GM23338 (cell line): ENCODE results near the gene GAK. TPM values are rescaled to one million over a fixed set of nuclear protein-coding genes. Genes with fewer than 3 reads are reported as not detected.

Experiments
- ATAC-seq: fragments of 200-7000 bp; cut with Tn5 transposase; 3 replicates; pipeline ENCODE4 v1.9.1; 2020
- DNase-seq: peaks from one replicate; pipeline ENCODE4 v3.0.0-alpha.2; 2015; ENCODE audit warnings: low spot score
- H2AFZ ChIP-seq: fragments of 200-600 bp; sonication (generic); 2 replicates; pipeline ENCODE4 v1.8.0; 2016; ENCODE audit warnings: antibody characterized with exemption, mild to moderate bottlenecking, moderate library complexity
- H3F3A ChIP-seq: fragments of 200-600 bp; sonication (generic); replicated peaks from 2 replicates; pipeline ENCODE4 v1.8.0; 2017; ENCODE audit warnings: antibody characterized with exemption, mixed run types, low read depth
- H3K27ac ChIP-seq: fragments of 200-600 bp; sonication (generic); 2 replicates; pipeline ENCODE4 v1.6.1; 2016; ENCODE audit warnings: low read depth
- H3K27me3 ChIP-seq: fragments of 200-600 bp; sonication (generic); 2 replicates; pipeline ENCODE4 v1.8.0; 2016; ENCODE audit warnings: mild to moderate bottlenecking, mixed run types, moderate library complexity; ENCODE audit not compliant: insufficient read depth
- H3K36me3 ChIP-seq: fragments of 200-600 bp; sonication (generic); 2 replicates; pipeline ENCODE4 v1.8.0; 2016; ENCODE audit warnings: mild to moderate bottlenecking; ENCODE audit not compliant: insufficient read depth
- H3K4me1 ChIP-seq: fragments of 200-600 bp; sonication (generic); 2 replicates; pipeline ENCODE4 v1.8.0; 2016; ENCODE audit warnings: mild to moderate bottlenecking, moderate library complexity; ENCODE audit not compliant: insufficient read depth
- H3K4me2 ChIP-seq: fragments of 200-600 bp; sonication (generic); 2 replicates; pipeline ENCODE4 v1.7.1; 2017; ENCODE audit warnings: mixed run types
- H3K4me3 ChIP-seq: fragments of 200-600 bp; sonication (generic); 2 replicates; pipeline ENCODE4 v1.6.1; 2016; ENCODE audit warnings: mixed run types
- H3K79me2 ChIP-seq: fragments of 200-600 bp; sonication (generic); replicated peaks from 2 replicates; pipeline ENCODE4 v1.8.0; 2017; ENCODE audit warnings: mild to moderate bottlenecking; ENCODE audit not compliant: insufficient read depth
- H3K9me2 ChIP-seq: fragments of 200-600 bp; sonication (generic); 2 replicates; pipeline ENCODE4 v1.8.0; 2017; ENCODE audit not compliant: insufficient read depth
- H4K20me1 ChIP-seq: fragments of 200-600 bp; sonication (generic); replicated peaks from 2 replicates; pipeline ENCODE4 v1.8.0; 2017; ENCODE audit warnings: mild to moderate bottlenecking; ENCODE audit not compliant: insufficient read depth
- H3K27ac Mint-ChIP-seq: 2 replicates; pipeline ENCODE4 v1.8.0; 2020; ENCODE audit warnings: inconsistent platforms, mild to moderate bottlenecking, moderate library complexity, mixed read lengths
- H3K27me3 Mint-ChIP-seq: 3 replicates; pipeline ENCODE4 v1.8.0; 2022; ENCODE audit warnings: low read depth, mild to moderate bottlenecking, moderate library complexity, mixed read lengths, inconsistent platforms; ENCODE audit not compliant: insufficient read depth, poor library complexity
- H3K36me3 Mint-ChIP-seq: 3 replicates; pipeline ENCODE4 v1.8.0; 2021; ENCODE audit warnings: low read depth, mild to moderate bottlenecking, inconsistent platforms, moderate library complexity, mixed read lengths
- H3K4me1 Mint-ChIP-seq: 3 replicates; pipeline ENCODE4 v1.8.0; 2020; ENCODE audit warnings: mild to moderate bottlenecking, inconsistent platforms, mixed read lengths
- H3K4me3 Mint-ChIP-seq: 3 replicates; pipeline ENCODE4 v1.8.0; 2021; ENCODE audit warnings: moderate library complexity, mild to moderate bottlenecking, inconsistent platforms, mixed read lengths
- H3K9me3 Mint-ChIP-seq: 3 replicates; pipeline ENCODE4 v1.8.0; 2020; ENCODE audit warnings: moderate library complexity, mild to moderate bottlenecking, inconsistent platforms, mixed read lengths
- CREB1 ChIP-seq: fragments of 250-450 bp; sonication (Bioruptor Pico); IDR thresholded peaks from 2 replicates; pipeline ENCODE4 v1.5.0; 2020; ENCODE audit warnings: low read depth, mild to moderate bottlenecking, moderate library complexity
- EZH2 ChIP-seq: fragments of 200-600 bp; sonication (generic); IDR thresholded peaks from one replicate; pipeline ENCODE4 v1.8.0; 2017; ENCODE audit warnings: antibody characterized with exemption, mild to moderate bottlenecking, low read depth; ENCODE audit not compliant: unreplicated experiment
- JUNB ChIP-seq: IDR thresholded peaks from one replicate; pipeline ENCODE4 v1.6.1; 2016; ENCODE audit warnings: antibody characterized with exemption; ENCODE audit not compliant: unreplicated experiment
- POLR2AphosphoS5 ChIP-seq: IDR thresholded peaks from 2 replicates; pipeline ENCODE4 v1.6.1; 2016; ENCODE audit warnings: antibody characterized with exemption, low read depth
- STAT1 ChIP-seq: IDR thresholded peaks from one replicate; pipeline ENCODE4 v1.6.1; 2016; ENCODE audit warnings: antibody characterized with exemption; ENCODE audit not compliant: unreplicated experiment
- ZNF114 ChIP-seq: fragments of 250-450 bp; sonication (Bioruptor Pico); IDR thresholded peaks from 2 replicates; pipeline ENCODE4 v1.5.0; 2020; ENCODE audit warnings: mild to moderate bottlenecking, moderate library complexity
- ZNF331 ChIP-seq: fragments of 250-450 bp; sonication (Bioruptor Pico); IDR thresholded peaks from 2 replicates; pipeline ENCODE4 v1.5.0; 2020; ENCODE audit warnings: low read depth, mild to moderate bottlenecking, moderate library complexity
- polyA plus RNA-seq: library from polyadenylated mRNA; unstranded; fragments of >200 nt; fragmentation: Nextera tagmentation; extraction: Ambion mirVana; gene quantifications from 2 replicates; pipeline ENCODE4 v1.2.1, GENCODE V29; 2016
- total RNA-seq: library from RNA; depleted of rRNA; stranded (reverse); fragments of >200 nt; shearing (Covaris generic); gene quantifications from 2 replicates; pipeline ENCODE4 v1.2.3, GENCODE V29; 2014
- TF ChIP-seq, protein P1 (sequence below): fragments of 250-450 bp; sonication (Bioruptor Pico); IDR thresholded peaks from 2 replicates; pipeline ENCODE4 v1.5.0; 2020; ENCODE audit warnings: mild to moderate bottlenecking, moderate library complexity
- TF ChIP-seq, protein P2 (sequence below): IDR thresholded peaks from 2 replicates; pipeline ENCODE4 v1.6.1; 2016; ENCODE audit warnings: antibody characterized with exemption
- TF ChIP-seq, protein P3 (sequence below): IDR thresholded peaks from one replicate; pipeline ENCODE4 v1.6.1; 2018; ENCODE audit warnings: antibody characterized with exemption; ENCODE audit not compliant: unreplicated experiment
- TF ChIP-seq, protein P4 (sequence below), 2 experiments: fragments of 200-600 bp in 1 of 2; sonication (generic) in 1 of 2; conservative IDR thresholded peaks; 2 replicates each; pipeline versions ENCODE4 v1.5.1 to v1.6.1; 2016 to 2017; ENCODE audit warnings: antibody characterized with exemption in 2 of 2, low read depth in 2 of 2, mild to moderate bottlenecking in 2 of 2, moderate library complexity in 1 of 2

The GAK gene
- total and polyA plus RNA-seq, 2 experiments from 2014 or later: 48.5 to 124 TPM

DNA sequence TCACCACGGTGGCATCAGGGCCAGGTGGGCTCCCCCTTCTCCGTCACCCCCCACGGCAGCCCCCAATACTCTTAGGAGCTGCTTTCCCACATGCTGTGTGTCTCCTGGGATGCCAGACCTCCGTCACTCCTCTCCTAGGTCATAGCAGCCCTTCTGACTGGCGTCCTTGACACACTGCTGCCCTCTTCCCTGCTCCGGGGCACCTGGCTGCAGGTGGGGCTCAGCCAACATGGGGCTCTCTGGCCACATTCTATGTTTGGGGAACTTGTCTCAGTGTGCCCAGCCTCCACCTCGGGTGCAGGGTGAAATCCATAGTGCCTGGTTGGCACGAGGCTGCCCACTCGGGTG lies 14.0 kb upstream of the GAK start:
- Histone ChIP-seq H3K79me2 (no peaks in the 10 kb centered on the region), H3K27ac (no peak overlapping the region), H4K20me1 (no peaks in the 10 kb centered on the region), H3K9me2 (no peaks in the 10 kb centered on the region), H3F3A (no peaks in the 10 kb centered on the region), H3K4me1 (0 out of 2 replicates have a peak, but pooled peaks cover 4% of the 10 kb centered on the region), H2AFZ (no peak overlapping the region), H3K4me2 (no peak overlapping the region), H3K36me3 (no peaks in the 10 kb centered on the region), H3K4me3 (no peak overlapping the region), H3K27me3 (no peaks in the 10 kb centered on the region)
- Mint-ChIP-seq H3K9me3 (no peaks in the 10 kb centered on the region), H3K36me3 (no peaks in the 10 kb centered on the region), H3K27me3 (peaks cover 8% of the 10 kb centered on the region), H3K27ac (no peak overlapping the region), H3K4me3 (peak overlapping the region; percentile 52; the same call in 2 of the 3 replicates), H3K4me1 (peaks cover 16% of the 10 kb centered on the region)
- no peak; the same call in 2 of the 3 replicates for ATAC-seq
- no peak for DNase-seq
- TF ChIP-seq POLR2AphosphoS5: no peak
- TF ChIP-seq JUNB: no peak
- TF ChIP-seq CREB1 (CRISPR knock-in tag): no peak
- TF ChIP-seq ZNF331 (CRISPR knock-in tag): no peak
- TF ChIP-seq, protein P1, sequence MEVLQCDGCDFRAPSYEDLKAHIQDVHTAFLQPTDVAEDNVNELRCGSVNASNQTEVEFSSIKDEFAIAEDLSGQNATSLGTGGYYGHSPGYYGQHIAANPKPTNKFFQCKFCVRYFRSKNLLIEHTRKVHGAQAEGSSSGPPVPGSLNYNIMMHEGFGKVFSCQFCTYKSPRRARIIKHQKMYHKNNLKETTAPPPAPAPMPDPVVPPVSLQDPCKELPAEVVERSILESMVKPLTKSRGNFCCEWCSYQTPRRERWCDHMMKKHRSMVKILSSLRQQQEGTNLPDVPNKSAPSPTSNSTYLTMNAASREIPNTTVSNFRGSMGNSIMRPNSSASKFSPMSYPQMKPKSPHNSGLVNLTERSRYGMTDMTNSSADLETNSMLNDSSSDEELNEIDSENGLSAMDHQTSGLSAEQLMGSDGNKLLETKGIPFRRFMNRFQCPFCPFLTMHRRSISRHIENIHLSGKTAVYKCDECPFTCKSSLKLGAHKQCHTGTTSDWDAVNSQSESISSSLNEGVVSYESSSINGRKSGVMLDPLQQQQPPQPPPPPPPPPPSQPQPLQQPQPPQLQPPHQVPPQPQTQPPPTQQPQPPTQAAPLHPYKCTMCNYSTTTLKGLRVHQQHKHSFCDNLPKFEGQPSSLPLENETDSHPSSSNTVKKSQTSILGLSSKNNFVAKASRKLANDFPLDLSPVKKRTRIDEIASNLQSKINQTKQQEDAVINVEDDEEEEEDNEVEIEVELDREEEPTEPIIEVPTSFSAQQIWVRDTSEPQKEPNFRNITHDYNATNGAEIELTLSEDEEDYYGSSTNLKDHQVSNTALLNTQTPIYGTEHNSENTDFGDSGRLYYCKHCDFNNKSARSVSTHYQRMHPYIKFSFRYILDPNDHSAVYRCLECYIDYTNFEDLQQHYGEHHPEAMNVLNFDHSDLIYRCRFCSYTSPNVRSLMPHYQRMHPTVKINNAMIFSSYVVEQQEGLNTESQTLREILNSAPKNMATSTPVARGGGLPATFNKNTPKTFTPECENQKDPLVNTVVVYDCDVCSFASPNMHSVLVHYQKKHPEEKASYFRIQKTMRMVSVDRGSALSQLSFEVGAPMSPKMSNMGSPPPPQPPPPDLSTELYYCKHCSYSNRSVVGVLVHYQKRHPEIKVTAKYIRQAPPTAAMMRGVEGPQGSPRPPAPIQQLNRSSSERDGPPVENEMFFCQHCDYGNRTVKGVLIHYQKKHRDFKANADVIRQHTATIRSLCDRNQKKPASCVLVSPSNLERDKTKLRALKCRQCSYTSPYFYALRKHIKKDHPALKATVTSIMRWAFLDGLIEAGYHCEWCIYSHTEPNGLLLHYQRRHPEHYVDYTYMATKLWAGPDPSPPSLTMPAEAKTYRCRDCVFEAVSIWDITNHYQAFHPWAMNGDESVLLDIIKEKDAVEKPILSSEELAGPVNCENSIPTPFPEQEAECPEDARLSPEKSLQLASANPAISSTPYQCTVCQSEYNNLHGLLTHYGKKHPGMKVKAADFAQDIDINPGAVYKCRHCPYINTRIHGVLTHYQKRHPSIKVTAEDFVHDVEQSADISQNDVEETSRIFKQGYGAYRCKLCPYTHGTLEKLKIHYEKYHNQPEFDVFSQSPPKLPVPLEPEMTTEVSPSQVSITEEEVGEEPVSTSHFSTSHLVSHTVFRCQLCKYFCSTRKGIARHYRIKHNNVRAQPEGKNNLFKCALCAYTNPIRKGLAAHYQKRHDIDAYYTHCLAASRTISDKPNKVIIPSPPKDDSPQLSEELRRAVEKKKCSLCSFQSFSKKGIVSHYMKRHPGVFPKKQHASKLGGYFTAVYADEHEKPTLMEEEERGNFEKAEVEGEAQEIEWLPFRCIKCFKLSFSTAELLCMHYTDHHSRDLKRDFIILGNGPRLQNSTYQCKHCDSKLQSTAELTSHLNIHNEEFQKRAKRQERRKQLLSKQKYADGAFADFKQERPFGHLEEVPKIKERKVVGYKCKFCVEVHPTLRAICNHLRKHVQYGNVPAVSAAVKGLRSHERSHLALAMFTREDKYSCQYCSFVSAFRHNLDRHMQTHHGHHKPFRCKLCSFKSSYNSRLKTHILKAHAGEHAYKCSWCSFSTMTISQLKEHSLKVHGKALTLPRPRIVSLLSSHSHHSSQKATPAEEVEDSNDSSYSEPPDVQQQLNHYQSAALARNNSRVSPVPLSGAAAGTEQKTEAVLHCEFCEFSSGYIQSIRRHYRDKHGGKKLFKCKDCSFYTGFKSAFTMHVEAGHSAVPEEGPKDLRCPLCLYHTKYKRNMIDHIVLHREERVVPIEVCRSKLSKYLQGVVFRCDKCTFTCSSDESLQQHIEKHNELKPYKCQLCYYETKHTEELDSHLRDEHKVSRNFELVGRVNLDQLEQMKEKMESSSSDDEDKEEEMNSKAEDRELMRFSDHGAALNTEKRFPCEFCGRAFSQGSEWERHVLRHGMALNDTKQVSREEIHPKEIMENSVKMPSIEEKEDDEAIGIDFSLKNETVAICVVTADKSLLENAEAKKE (CRISPR knock-in tag): no peak
- TF ChIP-seq STAT1: no peak
- TF ChIP-seq, protein P2, sequence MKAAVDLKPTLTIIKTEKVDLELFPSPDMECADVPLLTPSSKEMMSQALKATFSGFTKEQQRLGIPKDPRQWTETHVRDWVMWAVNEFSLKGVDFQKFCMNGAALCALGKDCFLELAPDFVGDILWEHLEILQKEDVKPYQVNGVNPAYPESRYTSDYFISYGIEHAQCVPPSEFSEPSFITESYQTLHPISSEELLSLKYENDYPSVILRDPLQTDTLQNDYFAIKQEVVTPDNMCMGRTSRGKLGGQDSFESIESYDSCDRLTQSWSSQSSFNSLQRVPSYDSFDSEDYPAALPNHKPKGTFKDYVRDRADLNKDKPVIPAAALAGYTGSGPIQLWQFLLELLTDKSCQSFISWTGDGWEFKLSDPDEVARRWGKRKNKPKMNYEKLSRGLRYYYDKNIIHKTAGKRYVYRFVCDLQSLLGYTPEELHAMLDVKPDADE: no peak
- no peak for TF ChIP-seq ZNF114 (CRISPR knock-in tag)
- TF ChIP-seq, protein P3, sequence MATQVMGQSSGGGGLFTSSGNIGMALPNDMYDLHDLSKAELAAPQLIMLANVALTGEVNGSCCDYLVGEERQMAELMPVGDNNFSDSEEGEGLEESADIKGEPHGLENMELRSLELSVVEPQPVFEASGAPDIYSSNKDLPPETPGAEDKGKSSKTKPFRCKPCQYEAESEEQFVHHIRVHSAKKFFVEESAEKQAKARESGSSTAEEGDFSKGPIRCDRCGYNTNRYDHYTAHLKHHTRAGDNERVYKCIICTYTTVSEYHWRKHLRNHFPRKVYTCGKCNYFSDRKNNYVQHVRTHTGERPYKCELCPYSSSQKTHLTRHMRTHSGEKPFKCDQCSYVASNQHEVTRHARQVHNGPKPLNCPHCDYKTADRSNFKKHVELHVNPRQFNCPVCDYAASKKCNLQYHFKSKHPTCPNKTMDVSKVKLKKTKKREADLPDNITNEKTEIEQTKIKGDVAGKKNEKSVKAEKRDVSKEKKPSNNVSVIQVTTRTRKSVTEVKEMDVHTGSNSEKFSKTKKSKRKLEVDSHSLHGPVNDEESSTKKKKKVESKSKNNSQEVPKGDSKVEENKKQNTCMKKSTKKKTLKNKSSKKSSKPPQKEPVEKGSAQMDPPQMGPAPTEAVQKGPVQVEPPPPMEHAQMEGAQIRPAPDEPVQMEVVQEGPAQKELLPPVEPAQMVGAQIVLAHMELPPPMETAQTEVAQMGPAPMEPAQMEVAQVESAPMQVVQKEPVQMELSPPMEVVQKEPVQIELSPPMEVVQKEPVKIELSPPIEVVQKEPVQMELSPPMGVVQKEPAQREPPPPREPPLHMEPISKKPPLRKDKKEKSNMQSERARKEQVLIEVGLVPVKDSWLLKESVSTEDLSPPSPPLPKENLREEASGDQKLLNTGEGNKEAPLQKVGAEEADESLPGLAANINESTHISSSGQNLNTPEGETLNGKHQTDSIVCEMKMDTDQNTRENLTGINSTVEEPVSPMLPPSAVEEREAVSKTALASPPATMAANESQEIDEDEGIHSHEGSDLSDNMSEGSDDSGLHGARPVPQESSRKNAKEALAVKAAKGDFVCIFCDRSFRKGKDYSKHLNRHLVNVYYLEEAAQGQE: no peak
- TF ChIP-seq, protein P4, sequence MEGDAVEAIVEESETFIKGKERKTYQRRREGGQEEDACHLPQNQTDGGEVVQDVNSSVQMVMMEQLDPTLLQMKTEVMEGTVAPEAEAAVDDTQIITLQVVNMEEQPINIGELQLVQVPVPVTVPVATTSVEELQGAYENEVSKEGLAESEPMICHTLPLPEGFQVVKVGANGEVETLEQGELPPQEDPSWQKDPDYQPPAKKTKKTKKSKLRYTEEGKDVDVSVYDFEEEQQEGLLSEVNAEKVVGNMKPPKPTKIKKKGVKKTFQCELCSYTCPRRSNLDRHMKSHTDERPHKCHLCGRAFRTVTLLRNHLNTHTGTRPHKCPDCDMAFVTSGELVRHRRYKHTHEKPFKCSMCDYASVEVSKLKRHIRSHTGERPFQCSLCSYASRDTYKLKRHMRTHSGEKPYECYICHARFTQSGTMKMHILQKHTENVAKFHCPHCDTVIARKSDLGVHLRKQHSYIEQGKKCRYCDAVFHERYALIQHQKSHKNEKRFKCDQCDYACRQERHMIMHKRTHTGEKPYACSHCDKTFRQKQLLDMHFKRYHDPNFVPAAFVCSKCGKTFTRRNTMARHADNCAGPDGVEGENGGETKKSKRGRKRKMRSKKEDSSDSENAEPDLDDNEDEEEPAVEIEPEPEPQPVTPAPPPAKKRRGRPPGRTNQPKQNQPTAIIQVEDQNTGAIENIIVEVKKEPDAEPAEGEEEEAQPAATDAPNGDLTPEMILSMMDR (conservative IDR thresholded peaks at IDR 0.05; ENCODE audit: low read depth in 2 of 2): no peak
- TF ChIP-seq EZH2: no peak
